Keratinocyte (primary cell): ENCODE measurements around the gene F2.

Experiments
- CTCF ChIP-seq, 3 experiments: IDR thresholded peaks in 1 of 3; conservative IDR thresholded peaks in 1 of 3; optimal IDR thresholded peaks in 1 of 3; 2 replicates in 2 of 3; 3 replicates in 1 of 3; pipeline versions ENCODE3 to v1.5.1; 2011; ENCODE audit warnings: low read length in 3 of 3, mild to moderate bottlenecking in 3 of 3, moderate library complexity in 2 of 3, control low read depth in 1 of 3, inconsistent platforms in 1 of 3; ENCODE audit not compliant: insufficient read depth in 2 of 3; ENCODE audit errors: extremely low read depth in 1 of 3
- EZH2 ChIP-seq: IDR thresholded peaks from one replicate; pipeline ENCODE4 v1.6.1; 2012; ENCODE audit warnings: inconsistent platforms, mild to moderate bottlenecking, low read length, moderate library complexity

- TF ChIP-seq CTCF (optimal IDR thresholded peaks at IDR 0.05 in 1 of 3, IDR thresholded peaks at IDR 0.05 in 1 of 3, conservative IDR thresholded peaks at IDR 0.05 in 1 of 3; ENCODE audit: extremely low read depth in 1 of 3, insufficient read depth in 2 of 3, low read length in 3 of 3) (no peak), EZH2 (no peak)
These were observed 46.6 kb upstream of the F2 start for GRCh38 chr11:46672381-46672839.
